Sigmoid colon (tissue), 4 donors: ENCODE data around the gene TCERG1L.

ENCODE experiments used
- EP300 ChIP-seq, 4 donors: sonication (generic); formaldehyde crosslinking; IDR thresholded peaks; one replicate each; pipeline ENCODE4 v1.6.1; 2017; ENCODE audit warnings: antibody characterized with exemption in 4 of 4
- POLR2A ChIP-seq, 2 donors: fragments of 450-650 bp; IDR thresholded peaks; one replicate each; pipeline ENCODE4 v1.6.1; 2016; ENCODE audit warnings: antibody characterized with exemption in 2 of 2, mild to moderate bottlenecking in 2 of 2, moderate library complexity in 2 of 2
- POLR2AphosphoS5 ChIP-seq, 4 donors: sonication (generic); formaldehyde crosslinking; IDR thresholded peaks; one replicate each; pipeline ENCODE4 v1.6.1; 2017; ENCODE audit warnings: antibody characterized with exemption in 4 of 4
- TF ChIP-seq, protein P1 (sequence below), 4 experiments: fragments of 450-650 bp in 3 of 4; fragments of 200-600 bp in 1 of 4; IDR thresholded peaks; one replicate each; pipeline ENCODE4 v1.5.1; 2016 to 2019; ENCODE audit warnings: antibody characterized with exemption in 4 of 4, mild to moderate bottlenecking in 3 of 4, moderate library complexity in 2 of 4

DNA sequence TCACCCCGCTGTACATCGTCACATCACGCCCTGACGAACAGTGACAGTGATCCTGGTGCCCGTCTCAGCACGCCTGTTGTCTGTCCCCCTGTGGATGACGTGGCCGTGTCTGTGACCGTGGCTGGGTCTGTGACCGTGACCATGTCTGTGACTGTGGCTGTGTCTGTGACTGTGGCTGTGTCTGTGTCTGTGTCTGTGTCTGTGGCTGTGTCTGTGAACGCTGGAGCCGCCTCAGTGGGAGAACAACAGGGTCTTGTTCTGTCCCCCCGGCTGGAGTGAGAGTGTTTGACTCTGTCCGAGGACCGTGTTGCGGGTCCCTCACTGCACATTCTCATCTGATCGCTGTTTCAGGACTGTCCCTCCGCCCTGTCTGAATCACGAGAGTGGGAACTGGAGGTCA is 202.2 kb downstream of the TCERG1L start:
- TF ChIP-seq, protein P1, sequence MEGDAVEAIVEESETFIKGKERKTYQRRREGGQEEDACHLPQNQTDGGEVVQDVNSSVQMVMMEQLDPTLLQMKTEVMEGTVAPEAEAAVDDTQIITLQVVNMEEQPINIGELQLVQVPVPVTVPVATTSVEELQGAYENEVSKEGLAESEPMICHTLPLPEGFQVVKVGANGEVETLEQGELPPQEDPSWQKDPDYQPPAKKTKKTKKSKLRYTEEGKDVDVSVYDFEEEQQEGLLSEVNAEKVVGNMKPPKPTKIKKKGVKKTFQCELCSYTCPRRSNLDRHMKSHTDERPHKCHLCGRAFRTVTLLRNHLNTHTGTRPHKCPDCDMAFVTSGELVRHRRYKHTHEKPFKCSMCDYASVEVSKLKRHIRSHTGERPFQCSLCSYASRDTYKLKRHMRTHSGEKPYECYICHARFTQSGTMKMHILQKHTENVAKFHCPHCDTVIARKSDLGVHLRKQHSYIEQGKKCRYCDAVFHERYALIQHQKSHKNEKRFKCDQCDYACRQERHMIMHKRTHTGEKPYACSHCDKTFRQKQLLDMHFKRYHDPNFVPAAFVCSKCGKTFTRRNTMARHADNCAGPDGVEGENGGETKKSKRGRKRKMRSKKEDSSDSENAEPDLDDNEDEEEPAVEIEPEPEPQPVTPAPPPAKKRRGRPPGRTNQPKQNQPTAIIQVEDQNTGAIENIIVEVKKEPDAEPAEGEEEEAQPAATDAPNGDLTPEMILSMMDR (IDR thresholded peaks at IDR 0.05), result no peak
- no peak for TF ChIP-seq POLR2A (IDR thresholded peaks at IDR 0.05)
- TF ChIP-seq POLR2AphosphoS5 (IDR thresholded peaks at IDR 0.05), result no peak
- TF ChIP-seq EP300 (IDR thresholded peaks at IDR 0.05), result no peak
